Lower lobe of right lung (tissue), 2 donors: ENCODE measurements around the gene TOP2A. TPM values are rescaled to one million over a fixed set of nuclear protein-coding genes. Genes with fewer than 3 reads are reported as not detected.

ENCODE experiments used
- ATAC-seq, 2 donors: fragments of 200-7000 bp; cut with Tn5 transposase; one replicate each; pipeline ENCODE4 v1.9.1; 2020 to 2022; ENCODE audit warnings: mild to moderate bottlenecking in 2 of 2, moderate library complexity in 2 of 2
- DNase-seq: peaks from one replicate; pipeline ENCODE4 v3.0.0-alpha.2; 2020
- H3K27ac ChIP-seq: fragments of 200-600 bp; one replicate; pipeline ENCODE4 v1.8.0; 2022
- H3K27me3 ChIP-seq: fragments of 200-600 bp; one replicate; pipeline ENCODE4 v1.8.0; 2022; ENCODE audit warnings: low read depth
- H3K36me3 ChIP-seq: fragments of 200-600 bp; one replicate; pipeline ENCODE4 v1.8.0; 2022; ENCODE audit warnings: mild to moderate bottlenecking
- H3K4me1 ChIP-seq: fragments of 200-600 bp; one replicate; pipeline ENCODE4 v1.8.0; 2022
- H3K4me3 ChIP-seq: fragments of 200-600 bp; one replicate; pipeline ENCODE4 v1.8.0; 2022; ENCODE audit warnings: mild to moderate bottlenecking
- H3K9me3 ChIP-seq: fragments of 200-600 bp; one replicate; pipeline ENCODE4 v1.8.0; 2022
- intact Hi-C: fragments of 100-400 bp; cut with DNase I; formaldehyde crosslinking; loops from one replicate; pipeline ENCODE4 v1.11.0; 2022
- total RNA-seq: library from RNA; stranded (reverse); fragmentation: NEBNext Ultra II Directional; extraction: Animal tissue kit (Norgen Biotek cat#: 25700); gene quantifications from one replicate; pipeline ENCODE4 v1.2.1, GENCODE V29; 2021
- TF ChIP-seq, protein P1 (sequence below): fragments of 200-600 bp; IDR thresholded peaks from one replicate; pipeline ENCODE4 v1.8.0; 2022; ENCODE audit warnings: antibody characterized with exemption, mild to moderate bottlenecking
- donor health status: DM: no; HTN: yes; CAD: no; lungs with severe emphysema.

The TOP2A gene
- total RNA-seq, 1 donor from 2014 or later: 6.7 TPM

DNA sequence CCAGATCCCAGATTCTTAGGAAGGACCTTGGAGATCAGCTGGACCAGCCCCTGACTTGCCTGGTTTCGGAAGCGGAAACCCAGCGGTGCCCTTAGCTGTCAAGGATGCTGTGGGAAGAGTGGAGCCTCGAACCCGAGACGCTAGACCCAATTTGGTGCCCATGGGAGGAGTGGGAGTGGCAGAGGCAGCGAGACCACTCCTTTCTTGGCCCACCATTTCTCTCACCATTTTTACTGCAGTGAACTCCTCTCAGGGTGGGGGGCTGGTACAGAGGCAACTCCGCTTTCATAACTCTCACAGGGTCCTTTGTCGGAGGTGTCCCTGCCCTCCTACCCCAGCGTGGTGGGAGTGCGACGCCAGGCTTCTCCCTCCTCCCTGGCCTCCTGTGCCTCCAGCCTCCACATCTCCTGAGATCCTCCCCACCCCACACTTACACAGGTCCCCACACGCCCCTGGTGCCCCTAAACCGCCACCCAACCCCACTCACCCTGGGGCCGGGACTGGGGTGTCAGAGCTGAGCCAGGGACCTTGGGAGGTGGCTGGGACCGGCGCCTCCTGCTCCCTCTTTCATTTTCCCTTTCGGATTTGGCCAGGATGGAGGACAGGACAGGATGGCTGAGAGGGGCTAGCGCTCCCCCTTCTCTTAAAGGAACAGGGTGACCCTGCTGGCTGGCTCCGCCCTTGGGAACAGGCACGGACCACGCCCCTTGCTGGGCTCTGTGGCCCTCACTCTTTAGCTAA, 53.4 kb downstream of the TOP2A start, which contains the start of gene GJD3:
TSS of gene GJD3 (minus strand) at position 617 of the 741 bp plus-strand sequence. CDS start 922 bp downstream, outside the sequence.
- Histone ChIP-seq H3K36me3 (no peaks in the 10 kb centered on the region), H3K27ac (peak within 1 kb of the TSS; percentile 53), H3K9me3 (no peaks in the 10 kb centered on the region), H3K4me3 (peak within 1 kb of the TSS; percentile 64), H3K4me1 (peaks cover 15% of the 10 kb centered on the region), H3K27me3 (no peaks in the 10 kb centered on the region)
- peak in 1 of 2 donors; percentile 11 for ATAC-seq
- intact Hi-C loops: no loop called here
- DNase-seq: no peak
- TF ChIP-seq, protein P1, sequence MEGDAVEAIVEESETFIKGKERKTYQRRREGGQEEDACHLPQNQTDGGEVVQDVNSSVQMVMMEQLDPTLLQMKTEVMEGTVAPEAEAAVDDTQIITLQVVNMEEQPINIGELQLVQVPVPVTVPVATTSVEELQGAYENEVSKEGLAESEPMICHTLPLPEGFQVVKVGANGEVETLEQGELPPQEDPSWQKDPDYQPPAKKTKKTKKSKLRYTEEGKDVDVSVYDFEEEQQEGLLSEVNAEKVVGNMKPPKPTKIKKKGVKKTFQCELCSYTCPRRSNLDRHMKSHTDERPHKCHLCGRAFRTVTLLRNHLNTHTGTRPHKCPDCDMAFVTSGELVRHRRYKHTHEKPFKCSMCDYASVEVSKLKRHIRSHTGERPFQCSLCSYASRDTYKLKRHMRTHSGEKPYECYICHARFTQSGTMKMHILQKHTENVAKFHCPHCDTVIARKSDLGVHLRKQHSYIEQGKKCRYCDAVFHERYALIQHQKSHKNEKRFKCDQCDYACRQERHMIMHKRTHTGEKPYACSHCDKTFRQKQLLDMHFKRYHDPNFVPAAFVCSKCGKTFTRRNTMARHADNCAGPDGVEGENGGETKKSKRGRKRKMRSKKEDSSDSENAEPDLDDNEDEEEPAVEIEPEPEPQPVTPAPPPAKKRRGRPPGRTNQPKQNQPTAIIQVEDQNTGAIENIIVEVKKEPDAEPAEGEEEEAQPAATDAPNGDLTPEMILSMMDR: no peak

DNA sequence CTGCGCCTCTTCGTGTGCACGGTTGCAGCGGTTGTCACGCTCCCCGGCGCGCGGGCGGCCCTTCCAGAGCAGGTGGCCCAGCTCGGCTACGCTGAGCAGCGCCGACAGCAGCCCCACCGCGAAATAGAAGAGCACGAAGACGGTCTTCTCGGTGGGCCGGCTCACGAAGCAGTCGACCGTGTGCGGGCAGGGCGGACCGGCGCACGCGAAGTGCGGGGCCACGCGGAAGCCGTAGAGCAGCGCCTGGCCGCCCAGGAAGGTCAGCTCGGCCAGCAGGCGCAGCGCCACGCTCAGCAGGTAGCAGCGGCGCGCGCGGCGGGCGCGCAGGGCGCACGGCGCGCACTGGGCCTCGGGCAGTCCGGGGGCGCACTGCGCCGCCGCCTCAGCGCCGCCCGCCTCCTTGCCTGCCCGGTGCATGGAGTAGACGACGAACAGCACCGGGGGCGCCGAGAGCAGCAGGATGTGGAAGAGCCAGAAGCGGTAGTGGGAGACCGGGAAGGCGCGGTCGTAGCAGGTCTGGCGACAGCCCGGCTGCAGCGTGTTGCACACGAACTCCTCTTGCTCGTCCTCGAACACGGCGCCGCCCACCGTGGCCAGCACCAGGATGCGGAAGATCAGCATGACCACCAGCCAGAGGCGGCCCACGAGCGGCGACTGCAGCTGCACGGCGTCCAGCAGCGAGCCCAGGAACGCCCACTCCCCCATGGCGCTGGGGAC, 54.4 kb downstream of the TOP2A start:
- Histone ChIP-seq H3K4me3 (peak overlapping the region; percentile 64), H3K27me3 (no peaks in the 10 kb centered on the region), H3K27ac (peak overlapping the region; percentile 62), H3K36me3 (no peaks in the 10 kb centered on the region), H3K4me1 (peaks cover 25% of the 10 kb centered on the region), H3K9me3 (no peaks in the 10 kb centered on the region)
- DNase-seq (peak; percentile 62), ATAC-seq (peak; percentile 22 to 32)
- TF ChIP-seq, protein P1: no peak
- intact Hi-C loops: no loop called here

DNA sequence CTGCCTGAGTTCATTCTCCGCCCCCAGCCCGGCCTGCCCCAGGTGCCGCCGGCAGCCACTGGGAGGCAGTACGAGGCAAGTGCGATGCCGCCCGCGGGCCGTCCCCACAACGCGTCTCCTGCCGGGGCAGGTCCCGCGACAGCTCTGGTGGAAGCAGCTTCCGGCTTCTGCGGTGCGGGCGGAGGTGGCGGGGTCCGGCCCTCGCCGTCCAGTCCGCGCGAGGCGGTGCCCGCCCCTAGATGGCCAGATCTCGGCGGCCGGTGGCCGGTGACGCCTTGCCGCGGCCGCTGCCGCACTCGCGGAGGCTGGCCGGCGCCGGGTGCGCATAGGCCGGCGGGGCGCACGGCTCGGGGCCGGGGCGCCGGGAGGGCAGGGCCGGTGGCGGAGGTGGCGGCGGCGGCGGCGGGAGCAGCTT, 55.0 kb downstream of the TOP2A start:
- H3K4me1 ChIP-seq: peaks cover 30% of the 10 kb centered on the region
- intact Hi-C loops: no loop called here
- H3K36me3 ChIP-seq: no peaks in the 10 kb centered on the region
- H3K9me3 ChIP-seq: no peaks in the 10 kb centered on the region
- H3K4me3 ChIP-seq: peak overlapping the region; percentile 64
- H3K27ac ChIP-seq: peak overlapping the region; percentile 62
- DNase-seq (peak; percentile 88), ATAC-seq (peak; percentile 74 to 81)
- no peaks in the 10 kb centered on the region for H3K27me3 ChIP-seq
- TF ChIP-seq, protein P1: peak; percentile 66

DNA sequence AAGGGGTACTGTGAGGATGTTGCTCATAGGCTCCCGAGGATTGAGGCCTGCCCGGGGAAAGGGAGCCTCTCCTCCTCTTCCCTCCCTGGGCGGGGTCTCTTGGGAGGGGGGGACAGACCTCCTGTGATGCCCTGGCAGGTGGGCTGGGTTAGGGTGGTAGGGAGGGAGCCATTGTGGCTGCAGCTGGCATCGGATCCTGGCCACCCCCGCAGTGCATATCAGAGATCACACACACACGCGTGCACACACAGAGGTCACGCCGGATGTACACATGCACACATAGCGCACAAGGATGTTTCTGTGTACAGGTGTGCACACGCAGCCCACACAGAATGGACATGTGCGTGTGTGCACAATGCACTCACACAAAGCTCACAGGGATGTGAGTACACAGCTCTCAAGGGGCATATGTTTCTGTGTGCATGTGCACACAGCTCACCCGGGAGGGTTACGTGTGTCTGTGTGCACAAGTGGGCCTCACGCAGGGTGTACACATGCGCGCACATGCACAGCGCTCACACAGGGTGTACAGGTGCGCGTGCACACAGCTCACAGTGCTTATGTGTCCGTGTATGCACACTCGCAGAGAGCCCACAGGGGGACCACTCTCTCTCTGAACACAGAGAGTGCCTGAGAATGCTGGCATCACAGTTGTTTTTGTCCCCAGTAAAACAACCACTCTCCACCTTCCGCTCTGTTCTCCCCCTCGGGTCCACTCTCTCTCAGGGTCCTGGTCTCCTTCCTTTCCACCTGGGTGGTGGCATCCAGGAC, 55.6 kb downstream of the TOP2A start:
- ATAC-seq (no peak), DNase-seq (no peak)
- H3K27ac ChIP-seq: no peak overlapping the region
- H3K4me1 ChIP-seq: peaks cover 35% of the 10 kb centered on the region
- H3K4me3 ChIP-seq: peak overlapping the region; percentile 64
- intact Hi-C loops: no loop called here
- no peaks in the 10 kb centered on the region for H3K9me3 ChIP-seq
- H3K27me3 ChIP-seq: no peaks in the 10 kb centered on the region
- peaks cover under 1% of the 10 kb centered on the region for H3K36me3 ChIP-seq
- TF ChIP-seq, protein P1: no peak
